GM23248 (cell line): ENCODE measurements around the gene SMU1. TPM values are rescaled to one million over a fixed set of nuclear protein-coding genes. Genes with fewer than 3 reads are reported as not detected.
A peak's percentile ranks its signal among the peaks of the same experiment; 100 is the strongest.

Experiments
- DNase-seq: peaks from one replicate; pipeline ENCODE4 v3.0.0-alpha.2; 2015
- H2AFZ ChIP-seq: fragments of 200-600 bp; sonication (generic); 2 replicates; pipeline ENCODE4 v1.6.1; 2016; ENCODE audit warnings: antibody characterized with exemption
- H3F3A ChIP-seq: fragments of 200-600 bp; sonication (generic); 2 replicates; pipeline ENCODE4 v1.6.1; 2016; ENCODE audit warnings: mild to moderate bottlenecking, antibody characterized with exemption, mixed run types; ENCODE audit not compliant: insufficient read depth
- H3K27ac ChIP-seq: fragments of 200-600 bp; sonication (generic); 2 replicates; pipeline ENCODE4 v1.5.1; 2016; ENCODE audit warnings: mild to moderate bottlenecking
- H3K27me3 ChIP-seq: fragments of 200-600 bp; sonication (generic); replicated peaks from 2 replicates; pipeline ENCODE4 v1.6.1; 2016; ENCODE audit warnings: mild to moderate bottlenecking; ENCODE audit not compliant: insufficient read depth
- H3K36me3 ChIP-seq: fragments of 200-600 bp; sonication (generic); 2 replicates; pipeline ENCODE4 v1.6.1; 2016; ENCODE audit warnings: low read depth, mild to moderate bottlenecking
- H3K4me1 ChIP-seq: fragments of 200-600 bp; sonication (generic); 2 replicates; pipeline ENCODE4 v1.6.1; 2016; ENCODE audit warnings: mild to moderate bottlenecking; ENCODE audit not compliant: insufficient read depth
- H3K4me2 ChIP-seq: fragments of 200-600 bp; sonication (generic); one replicate; pipeline ENCODE4 v1.6.1; 2016; ENCODE audit warnings: mild to moderate bottlenecking; ENCODE audit not compliant: unreplicated experiment
- H3K4me3 ChIP-seq: fragments of 200-600 bp; sonication (generic); 2 replicates; pipeline ENCODE4 v1.5.1; 2016; ENCODE audit warnings: mild to moderate bottlenecking
- H3K79me2 ChIP-seq: fragments of 200-600 bp; sonication (generic); 2 replicates; pipeline ENCODE4 v1.6.1; 2016; ENCODE audit warnings: mild to moderate bottlenecking; ENCODE audit not compliant: insufficient read depth
- H3K9ac ChIP-seq: fragments of 200-600 bp; sonication (generic); 2 replicates; pipeline ENCODE4 v1.6.1; 2016; ENCODE audit warnings: mild to moderate bottlenecking
- H3K9me2 ChIP-seq: fragments of 200-600 bp; sonication (generic); 2 replicates; pipeline ENCODE4 v1.6.1; 2016; ENCODE audit warnings: mixed run types, mild to moderate bottlenecking, moderate library complexity; ENCODE audit not compliant: insufficient read depth
- H3K9me3 ChIP-seq: fragments of 200-600 bp; sonication (generic); one replicate; pipeline ENCODE4 v1.6.1; 2017; ENCODE audit warnings: low read depth
- H4K20me1 ChIP-seq: fragments of 200-600 bp; sonication (generic); 2 replicates; pipeline ENCODE4 v1.6.0; 2016; ENCODE audit not compliant: insufficient read depth
- EZH2 ChIP-seq: fragments of 200-600 bp; sonication (generic); IDR thresholded peaks from 2 replicates; pipeline ENCODE4 v1.6.1; 2018; ENCODE audit warnings: antibody characterized with exemption, mild to moderate bottlenecking; ENCODE audit not compliant: insufficient read depth, poor library complexity, severe bottlenecking
- EZH2phosphoT487 ChIP-seq: fragments of 200-600 bp; sonication (generic); IDR thresholded peaks from 2 replicates; pipeline ENCODE4 v1.6.1; 2018; ENCODE audit warnings: antibody characterized with exemption, moderate library complexity, mild to moderate bottlenecking, low read depth; ENCODE audit not compliant: insufficient read depth
- whole genome bisulfite sequencing, 2 experiments: methylation state at CpG; one replicate each; pipeline ENCODE4 v1.1.6; 2015 to 2017; ENCODE audit warnings: low lambda C conversion rate in 2 of 2, low coverage in 1 of 2; ENCODE audit errors: missing lambda C conversion rate in 2 of 2; 5-methylcytosine and 5-hydroxymethylcytosine counted together
- in situ Hi-C: fragments of 300-500 bp; cut with MboI; formaldehyde crosslinking; loops from 2 replicates; pipeline ENCODE4 v1.15.0; 2020
- polyA plus RNA-seq: library from polyadenylated mRNA; unstranded; fragments of >200 nt; fragmentation: Nextera tagmentation; extraction: Ambion mirVana; gene quantifications from 2 replicates; pipeline ENCODE4 v1.2.1, GENCODE V29; 2016
- total RNA-seq: library from RNA; depleted of rRNA; stranded (reverse); fragments of >200 nt; shearing (Covaris generic); gene quantifications from 2 replicates; pipeline ENCODE4 v1.2.3, GENCODE V29; 2014

The SMU1 gene
- total and polyA plus RNA-seq, 2 experiments from 2014 or later, result 18.6 to 26.3 TPM

GRCh38 chr9:33041432-33042188 lies 34.9 kb downstream of the SMU1 start:
- 51 to 53% methylated on average over 8 to 10 of the region's 10 CpGs for WGBS, 2 experiments
- 0 out of 2 replicates have a peak overlapping the region, but pooled peaks have one; percentile 0 for H3K4me3 ChIP-seq
- H4K20me1 ChIP-seq, result no peaks in the 10 kb centered on the region
- TF ChIP-seq EZH2 (no peak), EZH2phosphoT487 (0 out of 2 replicates have a peak, but pooled peaks have one; percentile 66)
- H3K27me3 ChIP-seq, result no peaks in the 10 kb centered on the region
- no peaks in the 10 kb centered on the region; the same call in 1 of the 2 replicates for H3K79me2 ChIP-seq
- H3K9me3 ChIP-seq, result no peaks in the 10 kb centered on the region
- H3K36me3 ChIP-seq, result peaks cover 39% of the 10 kb centered on the region
- H2AFZ ChIP-seq, result peak overlapping the region; percentile 47; the same call in 1 of the 2 replicates
- H3K4me2 ChIP-seq, result peak overlapping the region; percentile 29
- no peak overlapping the region for H3K9ac ChIP-seq
- H3K4me1 ChIP-seq, result peaks cover 14% of the 10 kb centered on the region
- peaks cover 84% of the 10 kb centered on the region for H3F3A ChIP-seq
- DNase-seq, result peak; percentile 46
- in situ Hi-C loops, result loop anchor here (10.0 kb wide), 1 partner anchor 57 kb away; no protein-coding TSS in a partner anchor
- H3K27ac ChIP-seq, result peak overlapping the region; percentile 27
- H3K9me2 ChIP-seq, result no peaks in the 10 kb centered on the region

- Histone ChIP-seq H3K9ac (no peak overlapping the region), H3K4me3 (no peak overlapping the region), H3K27ac (no peak overlapping the region), H3F3A (peaks cover 83% of the 10 kb centered on the region), H3K79me2 (peaks cover 2% of the 10 kb centered on the region; the same call in 1 of the 2 replicates), H3K4me1 (peaks cover 14% of the 10 kb centered on the region), H3K27me3 (no peaks in the 10 kb centered on the region), H3K4me2 (no peak overlapping the region), H3K9me3 (no peaks in the 10 kb centered on the region), H3K9me2 (no peaks in the 10 kb centered on the region), H2AFZ (no peak overlapping the region), H3K36me3 (peaks cover 46% of the 10 kb centered on the region), H4K20me1 (no peaks in the 10 kb centered on the region)
- in situ Hi-C loops, result loop anchor here (10.0 kb wide), 1 partner anchor 56 kb away; no protein-coding TSS in a partner anchor
- WGBS, 2 experiments, result 85 to 90% methylated on average over 9 of the region's 9 CpGs
- no peak for TF ChIP-seq EZH2phosphoT487
- no peak for TF ChIP-seq EZH2
- DNase-seq, result no peak
These were observed 35.6 kb downstream of the SMU1 start for GRCh38 chr9:33040792-33041431.

GRCh38 chr9:33032865-33033264 lies 43.6 kb downstream of the SMU1 start:
- in situ Hi-C loops, result no loop called here

GRCh38 chr9:33032292-33032691 lies 44.2 kb downstream of the SMU1 start:
- Histone ChIP-seq H3K27me3 (no peaks in the 10 kb centered on the region), H3K9ac (no peak overlapping the region), H4K20me1 (no peaks in the 10 kb centered on the region), H3K4me2 (no peak overlapping the region), H3K9me2 (no peaks in the 10 kb centered on the region), H3K79me2 (peaks cover 76% of the 10 kb centered on the region), H3K4me1 (peaks cover 24% of the 10 kb centered on the region), H3F3A (peaks cover 38% of the 10 kb centered on the region), H3K36me3 (peaks cover 82% of the 10 kb centered on the region), H3K9me3 (no peaks in the 10 kb centered on the region), H3K4me3 (no peak overlapping the region), H3K27ac (no peak overlapping the region), H2AFZ (no peak overlapping the region)
- no peak for TF ChIP-seq EZH2
- TF ChIP-seq EZH2phosphoT487, result no peak
- DNase-seq, result no peak
- WGBS, 2 experiments, result 100% methylated on average over 1 of the region's 1 CpG
- in situ Hi-C loops, result no loop called here

More at GRCh38 chr9:33032865-33033264, 43.6 kb downstream of the SMU1 start:
- 83 to 89% methylated on average over 5 of the region's 5 CpGs for WGBS, 2 experiments
- Histone ChIP-seq H3K36me3 (peaks cover 87% of the 10 kb centered on the region), H3K4me2 (no peak overlapping the region), H2AFZ (no peak overlapping the region), H4K20me1 (no peaks in the 10 kb centered on the region), H3K4me3 (no peak overlapping the region), H3K9me2 (no peaks in the 10 kb centered on the region), H3K9ac (no peak overlapping the region), H3K4me1 (peaks cover 21% of the 10 kb centered on the region), H3K27me3 (no peaks in the 10 kb centered on the region), H3K27ac (no peak overlapping the region), H3F3A (peaks cover 42% of the 10 kb centered on the region), H3K9me3 (no peaks in the 10 kb centered on the region), H3K79me2 (peaks cover 70% of the 10 kb centered on the region)
- TF ChIP-seq EZH2phosphoT487 (no peak), EZH2 (no peak)
- DNase-seq, result no peak
